GM21576 (cell line): ENCODE results near the gene SEPTIN6.

Experiments
- ATAC-seq: cut with Tn5 transposase; IDR thresholded peaks from one replicate; pipeline ENCODE4 v1.9.1; 2021; ENCODE audit warnings: mild to moderate bottlenecking, moderate library complexity; ENCODE audit not compliant: unreplicated experiment

SEPTIN6 gene

DNA sequence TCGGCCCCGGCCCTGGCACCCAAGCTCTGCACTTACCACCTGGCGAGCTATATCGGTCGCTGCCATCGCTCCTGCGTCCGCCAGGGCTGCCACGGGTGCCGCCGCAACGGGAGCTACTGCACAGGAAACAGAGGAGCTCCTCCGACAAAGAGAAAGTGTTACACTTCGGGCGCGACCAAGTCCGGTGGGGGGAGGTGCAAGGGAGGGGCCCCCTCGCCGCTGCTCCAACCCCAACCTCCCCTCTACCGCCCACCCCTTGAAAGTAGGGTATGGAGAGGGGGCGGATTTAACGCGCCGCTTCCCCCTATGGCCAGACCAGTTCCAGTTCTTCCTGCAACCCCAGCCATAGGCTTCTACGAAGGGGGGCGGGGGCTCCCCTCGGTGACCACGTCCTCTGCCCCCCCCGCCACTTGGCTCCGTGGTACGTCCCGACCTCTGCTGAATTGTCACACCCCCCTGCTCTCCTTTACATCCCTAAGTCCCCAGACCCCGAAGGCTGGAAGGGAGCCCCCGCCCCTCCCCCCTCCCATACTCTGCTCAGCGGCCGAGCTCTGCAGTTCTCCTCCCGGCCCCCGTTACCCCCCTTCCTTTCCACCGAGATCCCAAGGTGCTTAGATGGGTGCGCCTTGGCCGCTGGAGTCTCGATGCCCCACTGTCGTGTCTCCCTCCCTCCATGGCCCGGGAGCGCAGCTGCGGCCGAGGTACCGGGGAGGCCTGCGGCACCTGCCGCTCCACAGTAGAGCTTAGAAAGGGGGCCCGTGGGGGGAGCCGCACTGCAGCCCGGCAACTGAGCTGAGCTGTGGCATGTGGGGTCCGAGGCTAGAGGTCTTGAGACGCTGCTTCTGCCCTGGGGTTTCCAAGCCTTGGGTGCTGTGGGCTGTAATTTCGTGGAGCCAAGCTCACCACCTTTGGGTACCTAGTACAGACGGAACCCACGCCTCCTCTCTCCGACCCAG is at the start of gene SEPTIN6:
Gene SEPTIN6, minus strand, starts transcription at position 129 of the 956 bp plus-strand sequence. Its CDS starts 63 bp downstream, at position 66.
- peak; percentile 63 for ATAC-seq

DNA sequence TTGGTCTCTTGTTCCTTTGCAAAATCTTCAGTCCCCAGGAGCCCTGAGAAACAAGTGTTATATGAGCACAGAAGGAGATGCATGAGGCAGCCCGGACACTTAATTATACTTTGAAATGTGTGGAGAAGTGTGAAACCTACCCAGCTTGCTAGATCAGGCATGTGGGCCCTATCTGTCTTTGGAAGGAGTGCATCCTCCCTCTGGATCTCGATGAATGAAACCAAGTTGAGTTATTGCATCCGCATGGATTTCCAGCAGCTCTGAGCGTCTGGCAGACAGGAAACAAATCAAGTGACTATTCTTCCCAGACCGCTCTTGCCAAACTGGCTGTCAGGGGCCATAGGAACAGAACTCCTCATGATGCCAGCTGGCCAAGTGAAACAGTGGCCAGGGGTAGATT is 45.8 kb upstream of the SEPTIN6 start:
- ATAC-seq: no peak

DNA sequence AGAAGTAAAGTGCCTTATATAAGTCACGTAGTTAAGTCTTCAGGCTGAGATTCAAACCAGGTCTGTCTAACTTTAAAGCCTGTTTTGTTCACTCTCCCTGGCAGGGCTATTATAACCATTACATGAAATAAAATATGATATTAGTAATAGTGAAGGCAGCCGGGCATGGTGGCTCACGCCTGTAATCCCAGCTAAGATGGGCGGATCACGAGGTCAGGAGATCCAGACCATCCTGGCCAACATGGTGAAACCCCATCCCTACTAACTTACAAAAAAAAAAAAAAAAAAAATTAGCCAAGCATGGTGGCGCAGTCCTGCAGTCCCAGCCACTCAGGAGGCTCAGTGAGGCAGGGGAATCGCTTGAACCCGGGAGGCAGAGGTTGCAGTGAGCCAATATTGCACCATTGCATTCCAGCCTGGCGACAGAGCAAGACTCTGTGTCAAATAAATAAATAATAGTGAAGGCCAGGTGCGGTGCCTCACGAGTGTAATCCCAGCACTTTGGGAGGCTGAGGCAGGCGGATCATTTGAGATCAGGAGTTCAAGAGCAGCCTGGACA is 43.3 kb upstream of the SEPTIN6 start:
- ATAC-seq: no peak

DNA sequence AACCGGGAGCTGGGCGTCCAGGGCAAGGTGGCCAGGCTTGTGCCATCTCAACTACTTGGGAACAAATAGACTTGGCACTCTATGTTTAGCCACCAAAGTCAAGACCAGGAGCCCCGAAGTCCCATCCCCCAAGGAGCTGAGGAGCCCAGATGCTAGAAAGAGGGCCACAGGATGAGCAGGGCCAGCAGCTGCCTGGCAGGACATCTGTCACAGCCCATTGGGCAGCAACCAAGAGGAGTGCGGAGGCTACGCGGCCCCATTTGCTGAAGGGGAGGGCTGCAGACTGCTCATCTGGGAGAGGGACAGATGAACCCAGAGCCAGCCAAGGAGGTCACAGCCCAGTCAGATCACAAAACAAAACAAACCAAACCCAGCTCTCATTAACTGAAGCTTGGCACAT is 42.5 kb upstream of the SEPTIN6 start:
- no peak for ATAC-seq

DNA sequence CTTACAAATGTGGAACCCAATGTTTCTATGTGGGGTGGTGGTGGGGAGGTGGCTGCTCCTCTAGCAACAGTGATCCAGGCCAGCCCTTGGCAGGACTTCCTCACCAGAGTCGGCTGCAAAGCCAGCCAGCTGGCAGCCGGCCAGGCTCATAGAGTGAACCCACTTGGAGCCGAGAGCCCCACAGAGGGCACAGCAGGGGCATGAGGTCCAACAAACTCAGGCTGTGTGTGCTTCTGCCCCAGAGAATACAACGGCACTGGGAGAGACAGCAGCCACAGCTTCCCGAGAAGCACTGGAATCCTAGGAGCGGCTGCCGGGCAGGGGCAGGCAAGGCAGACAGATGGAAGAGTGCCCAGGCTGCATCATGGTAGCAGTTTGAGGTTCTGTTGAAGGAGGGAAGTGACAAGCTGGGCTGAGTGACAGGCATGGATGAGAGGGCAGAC is 42.0 kb upstream of the SEPTIN6 start:
- ATAC-seq: no peak

DNA sequence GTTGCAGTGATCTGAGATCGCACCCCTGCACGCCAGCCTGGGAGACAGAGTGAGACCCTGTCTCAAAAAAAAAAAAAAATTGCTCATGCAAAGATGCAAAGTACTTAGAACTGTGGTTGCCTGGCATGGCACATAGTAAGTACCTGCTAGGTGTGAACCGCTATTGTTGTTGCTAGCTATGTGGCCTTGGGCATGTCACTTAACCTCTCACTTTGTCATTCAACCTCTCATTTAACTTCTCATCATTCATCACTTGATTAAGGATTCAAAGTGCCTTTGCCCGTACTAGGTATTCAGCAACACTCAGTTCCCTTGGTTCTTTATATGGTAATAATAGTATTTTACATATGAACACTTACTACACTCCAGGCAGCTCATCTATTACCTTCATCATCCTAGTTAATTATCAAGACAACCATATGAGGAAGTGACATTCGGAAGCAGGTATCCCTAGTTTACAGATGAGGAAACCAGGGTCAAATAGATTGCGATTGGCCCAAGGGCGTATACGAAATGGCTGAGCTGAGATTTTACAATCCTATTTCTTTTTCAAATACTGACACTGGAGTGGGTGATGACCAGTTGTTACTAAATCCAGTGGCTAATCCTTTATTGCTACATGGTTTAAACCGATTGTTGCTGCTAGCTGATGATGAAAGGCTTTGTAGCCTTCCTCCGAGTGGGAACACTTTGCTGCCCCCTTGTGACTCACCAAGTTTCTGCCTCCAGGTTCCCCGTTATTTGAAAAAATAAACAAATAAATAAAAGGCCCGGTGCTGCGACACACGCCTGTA is 36.6 kb upstream of the SEPTIN6 start:
- no peak for ATAC-seq

DNA sequence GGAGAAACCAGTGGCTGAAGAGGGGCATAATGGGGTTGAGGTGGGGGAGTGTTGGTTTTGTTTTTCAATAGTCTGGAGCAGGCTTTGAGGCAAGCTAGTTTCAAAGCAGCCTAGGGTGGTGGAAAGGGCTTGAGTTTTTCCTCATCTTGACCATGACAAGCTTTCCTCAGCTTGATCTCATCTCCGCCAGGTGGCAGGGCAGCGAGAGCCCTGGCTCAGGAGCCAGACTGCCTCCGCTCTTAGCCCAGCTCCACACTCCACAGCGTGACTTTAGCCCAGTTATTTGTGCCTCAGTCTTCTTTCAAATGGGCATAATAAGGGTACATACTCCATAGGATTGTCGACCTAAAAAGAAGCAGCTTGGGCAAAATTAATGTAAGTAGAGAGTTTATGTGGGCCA is 35.5 kb upstream of the SEPTIN6 start:
- ATAC-seq: no peak

DNA sequence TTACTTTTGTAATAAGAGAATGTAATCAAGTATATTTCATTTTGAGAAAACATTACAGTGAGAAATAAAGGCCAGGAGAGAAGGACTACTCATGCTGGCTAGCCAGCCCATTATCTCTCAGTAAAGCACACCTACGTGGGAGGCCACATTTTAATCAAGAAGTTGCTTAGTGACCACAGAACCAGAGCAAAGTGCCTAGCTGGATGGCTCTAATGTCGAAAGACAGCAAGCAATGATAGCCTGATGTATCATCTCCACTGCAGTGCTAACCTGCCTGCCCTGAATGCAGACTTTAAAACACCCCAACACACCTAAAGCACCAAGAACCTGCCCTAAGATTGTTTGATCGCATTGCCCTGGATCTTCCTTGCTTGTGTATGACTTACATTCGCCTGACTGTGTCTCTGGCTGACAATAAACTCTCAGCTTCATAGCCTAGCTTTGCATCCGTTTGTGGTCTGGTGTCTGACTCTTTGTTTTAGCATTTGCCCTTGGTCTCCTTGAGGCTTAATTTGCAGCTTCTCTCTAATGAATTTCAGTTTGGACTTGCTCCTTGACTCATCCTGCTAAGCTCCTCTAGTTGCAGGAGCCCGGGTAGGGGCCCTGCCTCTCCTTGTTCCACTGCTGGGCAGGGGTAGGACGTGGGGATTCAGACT is 34.1 kb upstream of the SEPTIN6 start:
- ATAC-seq: no peak

DNA sequence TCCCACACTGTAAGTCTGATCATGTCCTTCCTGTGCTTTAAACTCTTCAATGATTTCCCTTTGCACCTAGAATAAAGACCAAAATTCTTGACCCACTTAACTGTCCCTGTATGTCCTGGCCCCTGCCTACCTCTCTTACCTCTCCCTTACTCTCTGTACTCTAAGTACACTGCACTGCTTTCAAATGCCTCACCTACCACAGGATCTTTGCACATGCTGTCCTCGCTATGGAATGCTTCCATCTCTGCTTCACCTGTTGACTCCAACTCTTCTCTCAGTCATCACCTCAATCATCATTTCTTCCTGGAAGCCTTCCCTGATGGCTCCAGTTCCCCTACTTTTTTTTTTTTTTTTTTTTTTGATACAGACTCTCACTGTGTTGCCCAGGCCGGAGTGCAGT is 29.0 kb upstream of the SEPTIN6 start:
- no peak for ATAC-seq

DNA sequence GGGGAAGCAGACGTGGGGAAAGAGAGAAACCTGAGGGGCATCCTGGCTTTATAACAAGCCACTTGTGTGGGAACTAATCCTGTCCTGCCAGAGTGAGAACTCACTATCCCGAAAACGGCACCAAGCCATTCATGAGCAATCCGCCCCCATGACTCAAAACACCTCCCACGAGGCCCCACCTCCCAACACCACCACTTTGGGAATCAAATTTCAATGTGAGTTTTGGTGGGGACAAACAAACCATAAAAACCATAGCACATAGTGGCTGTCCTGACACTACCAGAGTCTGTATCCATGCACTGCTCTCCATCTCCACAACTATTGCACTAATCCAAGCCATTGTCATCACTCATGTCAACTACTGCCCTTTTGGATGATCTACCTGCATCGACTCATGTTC is 28.5 kb upstream of the SEPTIN6 start:
- ATAC-seq: no peak

DNA sequence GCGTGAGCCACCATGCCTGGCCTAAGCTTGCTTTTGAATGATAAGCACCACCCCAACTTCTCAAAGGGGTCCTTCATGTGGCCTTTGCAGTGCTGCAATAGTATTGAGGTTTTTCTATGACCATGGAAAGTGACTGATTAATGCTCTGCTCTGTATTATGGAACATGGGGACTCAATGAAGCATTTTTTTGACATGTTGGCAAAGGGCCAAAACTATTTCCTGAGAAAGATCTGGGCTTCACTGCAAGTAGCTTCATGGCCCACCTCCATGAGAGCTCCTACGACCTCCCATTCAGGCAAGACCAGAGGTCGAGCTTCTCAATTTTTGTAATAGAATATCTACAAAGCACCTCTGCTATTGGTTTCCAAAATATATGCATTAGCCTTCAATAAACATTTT is 16.7 kb upstream of the SEPTIN6 start:
- ATAC-seq: no peak

DNA sequence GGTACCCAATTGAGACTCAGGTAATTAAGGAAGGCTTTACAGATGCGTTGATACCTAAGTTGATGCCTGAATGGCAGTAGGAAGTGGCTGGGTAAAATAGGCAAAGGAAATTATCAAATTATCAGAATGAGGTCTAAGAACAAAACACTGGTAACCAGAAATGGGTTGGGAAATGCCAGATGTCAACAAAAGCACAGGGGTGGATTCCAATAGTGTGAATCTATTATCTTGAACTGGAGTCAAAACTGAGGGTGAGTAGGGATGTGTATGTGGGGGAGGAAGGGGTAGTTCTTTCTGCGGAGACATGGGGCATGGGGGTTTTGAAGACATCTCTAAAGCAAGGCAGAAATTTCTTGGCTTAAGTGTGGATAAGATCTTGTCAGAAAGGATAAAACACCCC is 16.0 kb upstream of the SEPTIN6 start:
- ATAC-seq: no peak

DNA sequence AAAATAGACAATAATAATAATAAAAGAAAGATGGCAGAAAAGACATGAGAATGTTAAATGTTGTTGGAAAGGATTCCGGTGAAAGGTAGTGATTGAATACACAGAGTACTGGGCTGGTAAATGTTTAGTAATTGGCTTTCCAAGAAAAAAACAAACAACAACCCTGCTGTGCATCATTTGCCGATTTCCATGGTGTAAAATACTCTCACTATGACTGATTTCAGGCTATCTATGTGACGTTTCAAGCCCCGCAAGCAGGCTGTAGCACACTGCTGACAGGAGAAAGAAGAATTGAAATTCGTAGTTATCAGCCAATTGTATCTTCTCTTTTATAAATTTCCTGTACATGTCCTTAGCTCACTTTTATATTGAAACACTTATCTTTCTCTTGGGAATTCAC is 13.6 kb upstream of the SEPTIN6 start:
- ATAC-seq: peak; percentile 82

DNA sequence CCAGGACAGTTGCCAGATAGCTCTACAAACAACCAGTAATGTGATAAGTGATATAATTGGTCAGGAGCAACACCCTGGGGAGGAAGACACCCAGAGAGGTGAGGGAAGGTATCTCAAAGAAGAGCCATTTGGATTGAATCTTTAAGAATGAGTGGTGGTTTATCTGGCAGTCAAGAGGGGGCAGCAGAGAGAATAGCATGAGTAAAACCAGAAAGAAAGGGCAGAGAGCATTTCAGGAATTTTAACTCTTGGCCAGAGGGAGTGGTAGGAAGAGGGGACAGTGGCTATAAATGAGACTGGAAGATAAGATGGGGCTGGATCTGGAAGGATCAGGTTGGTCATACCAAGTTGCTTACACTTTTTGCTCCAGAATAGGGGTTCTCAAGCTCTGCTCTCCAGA is 5.9 kb upstream of the SEPTIN6 start:
- no peak for ATAC-seq

DNA sequence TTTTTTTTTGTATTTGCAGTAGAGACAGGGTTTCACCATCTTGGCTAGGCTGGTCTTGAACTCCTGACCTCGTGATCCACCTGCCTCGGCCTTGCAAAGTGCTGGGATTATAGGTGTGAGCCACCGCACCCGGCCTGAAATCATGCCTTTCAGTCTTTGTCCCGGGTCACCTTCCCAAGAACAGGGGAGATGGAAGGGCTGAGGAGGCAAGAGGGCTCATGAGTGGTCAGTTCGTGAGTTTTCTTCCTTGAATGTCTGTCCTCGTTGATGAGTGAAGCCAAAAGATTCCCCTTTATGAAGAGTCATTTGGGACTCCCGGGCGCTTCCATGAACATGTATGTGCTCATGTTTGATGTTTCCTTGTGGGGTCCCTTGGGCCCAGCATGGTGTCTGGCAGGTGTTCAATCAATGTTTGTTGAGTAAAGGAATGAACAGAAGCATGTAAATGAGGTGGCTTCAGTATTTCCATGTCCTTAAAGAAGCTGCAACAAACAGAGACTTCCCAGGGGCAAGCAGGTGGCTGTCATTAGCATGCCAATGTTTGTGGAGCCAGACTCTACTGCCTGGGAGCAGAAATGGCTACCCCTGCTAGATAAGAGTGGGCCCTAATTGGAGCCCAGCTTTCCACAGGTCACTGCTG is 3.4 kb upstream of the SEPTIN6 start:
- ATAC-seq: no peak

DNA sequence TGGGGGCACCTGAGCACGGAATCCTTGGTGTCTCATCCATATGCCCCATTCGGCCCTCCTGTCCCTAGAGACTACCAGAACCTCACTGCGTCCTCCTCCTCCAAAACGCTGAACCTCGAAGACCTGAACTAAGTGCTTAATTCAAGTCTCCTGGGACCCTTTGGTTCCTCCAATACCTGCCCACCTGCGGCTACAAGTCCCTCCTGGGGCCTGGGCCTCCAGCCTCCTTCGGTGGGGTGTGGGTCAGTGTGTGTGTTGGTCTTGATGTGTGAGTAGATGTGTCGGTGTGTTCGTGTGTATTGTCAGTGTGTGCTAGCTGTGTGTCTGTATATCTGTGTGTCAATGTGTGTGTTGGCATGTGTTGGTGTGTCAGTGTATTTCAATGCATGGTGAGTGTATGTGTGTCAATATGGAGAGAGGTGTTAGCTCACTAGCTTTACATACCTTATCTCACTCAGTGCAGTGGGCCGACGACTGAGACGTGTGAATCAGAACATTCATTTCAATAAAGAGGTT is 2.6 kb upstream of the SEPTIN6 start:
- ATAC-seq: no peak

DNA sequence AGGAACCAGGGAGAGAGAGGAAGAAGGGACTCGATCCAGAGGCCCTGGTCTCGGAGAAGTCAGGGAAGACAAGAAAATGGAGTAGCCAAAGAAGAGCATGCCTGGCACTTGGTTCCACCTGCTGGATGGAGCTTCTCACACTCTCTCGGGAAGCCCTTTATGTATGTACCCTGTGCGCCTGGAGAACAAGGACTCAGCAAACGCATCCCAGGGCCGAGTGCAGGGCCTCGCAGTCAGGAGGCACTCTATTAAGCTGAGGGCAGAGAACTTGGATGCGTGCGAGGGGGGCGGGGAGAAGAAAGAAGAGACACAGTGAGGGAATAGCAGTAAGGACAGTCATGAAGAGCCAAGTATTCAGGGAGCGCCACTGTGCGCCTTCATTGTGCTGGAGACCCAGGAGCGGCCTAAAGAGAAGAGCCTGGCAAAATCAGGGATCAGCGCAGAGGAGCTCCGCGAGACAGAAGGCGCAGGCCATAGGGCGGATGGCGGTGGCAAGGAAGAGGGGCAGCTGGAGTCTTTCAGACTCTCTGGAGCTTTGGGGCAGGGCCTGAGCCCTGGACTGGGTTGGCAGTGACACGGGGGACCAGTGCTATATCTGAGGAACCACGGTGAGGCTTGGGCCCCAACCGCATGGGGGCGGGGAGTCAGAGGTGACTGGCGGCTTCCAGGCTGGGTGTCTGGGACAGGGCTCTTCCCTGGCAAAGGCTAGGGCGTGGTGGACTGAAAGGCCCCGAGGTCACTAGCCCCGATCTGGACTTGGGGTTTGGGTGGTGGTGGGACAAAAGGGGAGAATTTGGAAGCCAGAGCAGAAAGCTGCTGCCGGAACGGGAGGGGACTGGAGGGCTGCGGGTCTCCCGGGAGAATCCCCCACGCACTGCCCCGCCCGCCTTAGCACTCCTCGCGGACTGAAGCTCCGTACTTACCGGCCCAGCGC is 1.9 kb upstream of the SEPTIN6 start:
- ATAC-seq: no peak

DNA sequence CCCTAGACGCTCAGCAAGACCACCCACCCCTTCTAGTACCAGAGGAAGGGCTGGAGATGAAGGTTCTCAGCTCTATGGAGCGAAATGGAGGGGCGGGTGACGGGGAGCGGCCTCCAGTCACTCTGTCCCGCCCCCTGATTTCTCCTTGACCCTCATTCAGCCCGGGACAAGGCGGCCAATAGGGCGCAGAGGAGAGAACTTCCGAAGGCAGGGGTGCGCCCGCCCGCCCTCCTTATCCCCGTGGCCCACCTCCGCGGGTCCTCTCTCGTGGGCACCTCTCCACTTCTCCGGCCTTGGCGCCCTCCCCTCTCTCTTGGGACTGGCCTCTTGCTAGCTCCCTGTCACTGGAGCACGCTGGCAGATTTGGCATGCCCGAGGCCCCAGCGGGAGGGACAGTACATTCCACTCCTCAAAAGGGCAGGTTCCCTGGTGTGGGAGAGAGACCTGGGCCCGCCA is 1.1 kb upstream of the SEPTIN6 start:
- ATAC-seq: no peak
